Astrocyte (in vitro differentiated cells and primary cell): ENCODE measurements around the gene TSPAN17.

Source experiments
- EZH2 ChIP-seq: IDR thresholded peaks from 2 replicates; pipeline ENCODE4 v1.6.1; 2012; ENCODE audit warnings: mild to moderate bottlenecking, low read length, inconsistent platforms; ENCODE audit not compliant: insufficient read depth
- TF ChIP-seq, protein P1 (sequence below): IDR thresholded peaks from 2 replicates; pipeline ENCODE4 v1.5.1; 2011; ENCODE audit warnings: low read depth, mild to moderate bottlenecking, inconsistent platforms, low read length, moderate library complexity; ENCODE audit not compliant: insufficient read depth

DNA sequence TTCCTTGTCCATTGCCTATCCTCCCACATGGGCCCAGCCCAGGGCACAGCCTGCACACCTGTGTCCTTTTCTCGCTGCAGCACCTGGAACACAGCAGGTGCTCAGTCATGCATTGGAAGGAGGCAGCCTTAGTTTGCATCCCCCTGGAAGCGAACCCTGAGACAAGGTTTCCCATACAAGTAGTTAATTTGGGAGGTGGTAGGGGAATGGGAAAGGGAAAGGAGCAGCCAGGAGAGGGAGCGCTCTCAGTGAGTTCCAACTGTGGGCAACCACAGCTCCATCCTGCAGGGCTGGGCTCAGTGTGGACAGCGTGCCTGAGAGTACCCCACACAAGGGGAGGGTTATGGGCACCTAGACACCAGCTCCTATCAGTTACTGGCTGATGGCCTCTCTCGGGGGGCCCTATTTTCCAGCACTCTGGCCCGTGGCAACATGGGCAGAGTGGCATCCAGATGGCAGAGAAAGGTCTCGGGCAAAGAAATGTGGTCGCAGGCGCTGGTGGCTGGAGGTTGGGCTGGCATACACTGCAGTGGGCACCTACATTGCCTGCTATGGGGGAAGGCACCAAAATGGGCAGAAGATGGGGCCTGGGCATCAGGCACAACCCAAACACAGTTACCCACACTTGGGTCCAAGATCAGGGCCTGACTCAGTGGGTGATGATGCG is 50.1 kb downstream of the TSPAN17 start:
- TF ChIP-seq EZH2 = no peak
- TF ChIP-seq, protein P1, sequence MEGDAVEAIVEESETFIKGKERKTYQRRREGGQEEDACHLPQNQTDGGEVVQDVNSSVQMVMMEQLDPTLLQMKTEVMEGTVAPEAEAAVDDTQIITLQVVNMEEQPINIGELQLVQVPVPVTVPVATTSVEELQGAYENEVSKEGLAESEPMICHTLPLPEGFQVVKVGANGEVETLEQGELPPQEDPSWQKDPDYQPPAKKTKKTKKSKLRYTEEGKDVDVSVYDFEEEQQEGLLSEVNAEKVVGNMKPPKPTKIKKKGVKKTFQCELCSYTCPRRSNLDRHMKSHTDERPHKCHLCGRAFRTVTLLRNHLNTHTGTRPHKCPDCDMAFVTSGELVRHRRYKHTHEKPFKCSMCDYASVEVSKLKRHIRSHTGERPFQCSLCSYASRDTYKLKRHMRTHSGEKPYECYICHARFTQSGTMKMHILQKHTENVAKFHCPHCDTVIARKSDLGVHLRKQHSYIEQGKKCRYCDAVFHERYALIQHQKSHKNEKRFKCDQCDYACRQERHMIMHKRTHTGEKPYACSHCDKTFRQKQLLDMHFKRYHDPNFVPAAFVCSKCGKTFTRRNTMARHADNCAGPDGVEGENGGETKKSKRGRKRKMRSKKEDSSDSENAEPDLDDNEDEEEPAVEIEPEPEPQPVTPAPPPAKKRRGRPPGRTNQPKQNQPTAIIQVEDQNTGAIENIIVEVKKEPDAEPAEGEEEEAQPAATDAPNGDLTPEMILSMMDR = no peak
